HepG2 (cell line): ENCODE results near the gene MS4A3.
"Not testable (repeated sequence)": the region's sequence is repeated elsewhere in the genome, so short reads cannot be mapped to it uniquely, and the experiment has no call there.

Experiments
- POLR2A ChIP-seq, 2 experiments: IDR thresholded peaks; 2 replicates each; pipeline ENCODE4 v1.6.1; 2011; ENCODE audit warnings: low read depth in 2 of 2, low read length in 2 of 2, mild to moderate bottlenecking in 1 of 2, moderate library complexity in 1 of 2; ENCODE audit not compliant: insufficient read depth in 1 of 2
- POLR2AphosphoS5 ChIP-seq: IDR thresholded peaks from 2 replicates; pipeline ENCODE4 v1.6.1; 2012; ENCODE audit warnings: low read depth, low read length

- not testable (repeated sequence) for TF ChIP-seq POLR2AphosphoS5; POLR2A (IDR thresholded peaks at IDR 0.05; ENCODE audit: insufficient read depth in 1 of 2, low read depth in 2 of 2, low read length in 2 of 2)
Observed at GRCh38 chr11:60020376-60020775, 36.1 kb upstream of the MS4A3 start.
